Measurements from ENCODE around the gene THAP4. TPM values are rescaled to one million over a fixed set of nuclear protein-coding genes. Genes with fewer than 3 reads are reported as not detected.

Gene THAP4
- total and polyA plus RNA-seq, 2 experiments from 2014 or later = 62.9 to 80.4 TPM

DNA sequence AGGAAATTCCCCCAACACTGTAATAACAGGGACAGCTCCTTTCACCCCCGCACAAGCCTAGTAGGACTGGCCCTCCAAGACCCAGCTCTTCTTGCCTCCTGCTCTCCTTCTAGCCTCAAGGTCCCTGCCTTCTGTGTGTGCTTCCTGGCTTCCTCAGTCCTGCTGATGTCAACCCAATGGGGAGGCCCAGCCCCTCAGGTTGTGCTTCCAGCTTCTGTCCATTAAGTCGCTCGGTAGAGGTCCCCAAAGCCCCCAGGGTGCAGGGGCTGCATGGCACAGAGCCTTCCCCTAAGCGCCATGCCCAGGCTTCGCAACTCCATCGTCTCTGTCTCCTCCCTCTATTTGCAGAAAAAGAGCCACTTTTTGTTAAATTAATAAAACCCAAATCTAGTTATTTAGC lies 39.4 kb downstream of the THAP4 start (continued):
- TF ChIP-seq, protein P1, sequence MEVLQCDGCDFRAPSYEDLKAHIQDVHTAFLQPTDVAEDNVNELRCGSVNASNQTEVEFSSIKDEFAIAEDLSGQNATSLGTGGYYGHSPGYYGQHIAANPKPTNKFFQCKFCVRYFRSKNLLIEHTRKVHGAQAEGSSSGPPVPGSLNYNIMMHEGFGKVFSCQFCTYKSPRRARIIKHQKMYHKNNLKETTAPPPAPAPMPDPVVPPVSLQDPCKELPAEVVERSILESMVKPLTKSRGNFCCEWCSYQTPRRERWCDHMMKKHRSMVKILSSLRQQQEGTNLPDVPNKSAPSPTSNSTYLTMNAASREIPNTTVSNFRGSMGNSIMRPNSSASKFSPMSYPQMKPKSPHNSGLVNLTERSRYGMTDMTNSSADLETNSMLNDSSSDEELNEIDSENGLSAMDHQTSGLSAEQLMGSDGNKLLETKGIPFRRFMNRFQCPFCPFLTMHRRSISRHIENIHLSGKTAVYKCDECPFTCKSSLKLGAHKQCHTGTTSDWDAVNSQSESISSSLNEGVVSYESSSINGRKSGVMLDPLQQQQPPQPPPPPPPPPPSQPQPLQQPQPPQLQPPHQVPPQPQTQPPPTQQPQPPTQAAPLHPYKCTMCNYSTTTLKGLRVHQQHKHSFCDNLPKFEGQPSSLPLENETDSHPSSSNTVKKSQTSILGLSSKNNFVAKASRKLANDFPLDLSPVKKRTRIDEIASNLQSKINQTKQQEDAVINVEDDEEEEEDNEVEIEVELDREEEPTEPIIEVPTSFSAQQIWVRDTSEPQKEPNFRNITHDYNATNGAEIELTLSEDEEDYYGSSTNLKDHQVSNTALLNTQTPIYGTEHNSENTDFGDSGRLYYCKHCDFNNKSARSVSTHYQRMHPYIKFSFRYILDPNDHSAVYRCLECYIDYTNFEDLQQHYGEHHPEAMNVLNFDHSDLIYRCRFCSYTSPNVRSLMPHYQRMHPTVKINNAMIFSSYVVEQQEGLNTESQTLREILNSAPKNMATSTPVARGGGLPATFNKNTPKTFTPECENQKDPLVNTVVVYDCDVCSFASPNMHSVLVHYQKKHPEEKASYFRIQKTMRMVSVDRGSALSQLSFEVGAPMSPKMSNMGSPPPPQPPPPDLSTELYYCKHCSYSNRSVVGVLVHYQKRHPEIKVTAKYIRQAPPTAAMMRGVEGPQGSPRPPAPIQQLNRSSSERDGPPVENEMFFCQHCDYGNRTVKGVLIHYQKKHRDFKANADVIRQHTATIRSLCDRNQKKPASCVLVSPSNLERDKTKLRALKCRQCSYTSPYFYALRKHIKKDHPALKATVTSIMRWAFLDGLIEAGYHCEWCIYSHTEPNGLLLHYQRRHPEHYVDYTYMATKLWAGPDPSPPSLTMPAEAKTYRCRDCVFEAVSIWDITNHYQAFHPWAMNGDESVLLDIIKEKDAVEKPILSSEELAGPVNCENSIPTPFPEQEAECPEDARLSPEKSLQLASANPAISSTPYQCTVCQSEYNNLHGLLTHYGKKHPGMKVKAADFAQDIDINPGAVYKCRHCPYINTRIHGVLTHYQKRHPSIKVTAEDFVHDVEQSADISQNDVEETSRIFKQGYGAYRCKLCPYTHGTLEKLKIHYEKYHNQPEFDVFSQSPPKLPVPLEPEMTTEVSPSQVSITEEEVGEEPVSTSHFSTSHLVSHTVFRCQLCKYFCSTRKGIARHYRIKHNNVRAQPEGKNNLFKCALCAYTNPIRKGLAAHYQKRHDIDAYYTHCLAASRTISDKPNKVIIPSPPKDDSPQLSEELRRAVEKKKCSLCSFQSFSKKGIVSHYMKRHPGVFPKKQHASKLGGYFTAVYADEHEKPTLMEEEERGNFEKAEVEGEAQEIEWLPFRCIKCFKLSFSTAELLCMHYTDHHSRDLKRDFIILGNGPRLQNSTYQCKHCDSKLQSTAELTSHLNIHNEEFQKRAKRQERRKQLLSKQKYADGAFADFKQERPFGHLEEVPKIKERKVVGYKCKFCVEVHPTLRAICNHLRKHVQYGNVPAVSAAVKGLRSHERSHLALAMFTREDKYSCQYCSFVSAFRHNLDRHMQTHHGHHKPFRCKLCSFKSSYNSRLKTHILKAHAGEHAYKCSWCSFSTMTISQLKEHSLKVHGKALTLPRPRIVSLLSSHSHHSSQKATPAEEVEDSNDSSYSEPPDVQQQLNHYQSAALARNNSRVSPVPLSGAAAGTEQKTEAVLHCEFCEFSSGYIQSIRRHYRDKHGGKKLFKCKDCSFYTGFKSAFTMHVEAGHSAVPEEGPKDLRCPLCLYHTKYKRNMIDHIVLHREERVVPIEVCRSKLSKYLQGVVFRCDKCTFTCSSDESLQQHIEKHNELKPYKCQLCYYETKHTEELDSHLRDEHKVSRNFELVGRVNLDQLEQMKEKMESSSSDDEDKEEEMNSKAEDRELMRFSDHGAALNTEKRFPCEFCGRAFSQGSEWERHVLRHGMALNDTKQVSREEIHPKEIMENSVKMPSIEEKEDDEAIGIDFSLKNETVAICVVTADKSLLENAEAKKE (CRISPR knock-in tag; IDR thresholded peaks at IDR 0.05) = no peak
- no peak for TF ChIP-seq NANOG (IDR thresholded peaks at IDR 0.05; ENCODE audit: borderline replicate concordance)

DNA sequence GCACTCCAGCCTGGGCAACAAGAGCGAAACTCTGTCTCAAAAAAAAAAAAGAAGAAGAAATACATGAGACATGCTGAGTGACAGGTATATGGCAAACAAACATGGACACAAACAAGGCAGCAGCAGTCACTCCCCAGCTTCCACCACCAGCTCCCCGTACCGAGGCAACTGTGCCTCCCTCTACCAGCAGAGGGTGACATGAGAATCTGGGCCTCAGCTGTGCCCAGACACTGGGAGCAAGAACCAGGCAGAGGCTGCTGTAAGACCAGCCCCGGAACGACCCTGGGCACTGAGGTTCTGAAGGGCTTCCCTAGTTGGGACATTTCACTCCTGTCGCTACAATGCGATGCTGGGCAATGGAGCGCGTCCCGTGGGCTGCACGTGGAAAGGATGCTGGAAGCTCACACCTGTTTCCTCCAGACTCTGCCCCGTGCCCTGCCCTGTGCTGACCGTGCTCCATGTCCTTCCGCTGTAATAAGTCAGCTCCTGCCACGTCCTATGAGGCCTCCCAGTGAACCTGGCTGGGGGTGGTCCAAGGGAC lies 41.3 kb downstream of the THAP4 start:
- ATAC-seq = peak; percentile 95
- H3K27ac ChIP-seq (ENCODE audit: low read depth) = no peak overlapping the region
- no peaks in the 10 kb centered on the region; the same call in 1 of the 2 replicates for H3K36me3 ChIP-seq (ENCODE audit: insufficient read depth)
- Mint-ChIP-seq H3K4me1 (no peaks in the 10 kb centered on the region), H3K36me3 (ENCODE audit: low read depth) (peaks cover 30% of the 10 kb centered on the region), H3K9me3 (no peaks in the 10 kb centered on the region), H3K27ac (no peak overlapping the region), H3K27me3 (ENCODE audit: insufficient read depth, low read depth, poor library complexity) (peaks cover 5% of the 10 kb centered on the region), H3K4me3 (no peak overlapping the region)
- peak; percentile 61 for DNase-seq (ENCODE audit: low spot score)
- no peaks in the 10 kb centered on the region for H3F3A ChIP-seq (replicated peaks; ENCODE audit: low read depth)
- no peaks in the 10 kb centered on the region for H3K27me3 ChIP-seq (ENCODE audit: insufficient read depth)
- H3K4me1 ChIP-seq (ENCODE audit: insufficient read depth) = no peaks in the 10 kb centered on the region
- H2AFZ ChIP-seq = no peak overlapping the region
- no peak for TF ChIP-seq EZH2phosphoT487 (IDR thresholded peaks at IDR 0.05; ENCODE audit: unreplicated experiment)
- TF ChIP-seq, protein P2, sequence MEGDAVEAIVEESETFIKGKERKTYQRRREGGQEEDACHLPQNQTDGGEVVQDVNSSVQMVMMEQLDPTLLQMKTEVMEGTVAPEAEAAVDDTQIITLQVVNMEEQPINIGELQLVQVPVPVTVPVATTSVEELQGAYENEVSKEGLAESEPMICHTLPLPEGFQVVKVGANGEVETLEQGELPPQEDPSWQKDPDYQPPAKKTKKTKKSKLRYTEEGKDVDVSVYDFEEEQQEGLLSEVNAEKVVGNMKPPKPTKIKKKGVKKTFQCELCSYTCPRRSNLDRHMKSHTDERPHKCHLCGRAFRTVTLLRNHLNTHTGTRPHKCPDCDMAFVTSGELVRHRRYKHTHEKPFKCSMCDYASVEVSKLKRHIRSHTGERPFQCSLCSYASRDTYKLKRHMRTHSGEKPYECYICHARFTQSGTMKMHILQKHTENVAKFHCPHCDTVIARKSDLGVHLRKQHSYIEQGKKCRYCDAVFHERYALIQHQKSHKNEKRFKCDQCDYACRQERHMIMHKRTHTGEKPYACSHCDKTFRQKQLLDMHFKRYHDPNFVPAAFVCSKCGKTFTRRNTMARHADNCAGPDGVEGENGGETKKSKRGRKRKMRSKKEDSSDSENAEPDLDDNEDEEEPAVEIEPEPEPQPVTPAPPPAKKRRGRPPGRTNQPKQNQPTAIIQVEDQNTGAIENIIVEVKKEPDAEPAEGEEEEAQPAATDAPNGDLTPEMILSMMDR (conservative IDR thresholded peaks at IDR 0.05; ENCODE audit: low read depth in 2 of 2) = peak; percentile 37 to 68
- H4K20me1 ChIP-seq (replicated peaks; ENCODE audit: insufficient read depth) = peaks cover 4% of the 10 kb centered on the region; the same call in 1 of the 2 replicates
- no peaks in the 10 kb centered on the region for H3K9me2 ChIP-seq (ENCODE audit: insufficient read depth)
- 0 out of 2 replicates have a peak, but pooled peaks cover 3% of the 10 kb centered on the region for H3K79me2 ChIP-seq (replicated peaks; ENCODE audit: insufficient read depth)
- H3K4me2 ChIP-seq = no peak overlapping the region
- no peak overlapping the region for H3K4me3 ChIP-seq
